ENCODE measurements around the gene CCDC91.
A peak's percentile ranks its signal among the peaks of the same experiment; 100 is the strongest.
"Not testable (repeated sequence)": the region's sequence is repeated elsewhere in the genome, so short reads cannot be mapped to it uniquely, and the experiment has no call there.

Gene CCDC91

GRCh38 chr12:28184375-28184774, 5.9 kb upstream of the CCDC91 start:
- H3K27me3 ChIP-seq (ENCODE audit: control insufficient read depth, insufficient read depth, low read length) = no peaks in the 10 kb centered on the region

DNA sequence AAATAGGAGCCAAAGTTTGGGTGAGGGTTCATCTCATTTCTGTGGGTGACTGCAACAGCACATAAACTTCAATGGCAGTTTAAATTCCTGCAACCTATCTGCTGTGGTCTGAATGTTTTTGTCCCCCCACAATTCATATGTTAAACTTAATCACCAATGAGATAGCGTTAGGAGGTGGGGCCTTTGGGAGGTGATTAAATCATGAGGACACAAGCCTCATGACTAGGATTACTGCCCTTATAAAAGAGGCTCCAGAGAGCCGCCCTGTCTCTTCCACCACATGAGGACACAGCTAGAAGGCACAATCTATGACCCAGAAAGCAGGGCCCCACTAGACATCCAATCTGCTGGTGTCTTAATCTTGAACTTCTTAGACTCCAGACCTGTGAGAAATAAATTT, 3.8 kb upstream of the CCDC91 start:
- Histone ChIP-seq H3K4me3 (ENCODE audit: low read depth, low read length) (no peak overlapping the region), H3K9ac (ENCODE audit: low read length) (no peak overlapping the region), H3K27ac (ENCODE audit: low read depth, low read length) (no peak overlapping the region), H3K4me1 (ENCODE audit: control insufficient read depth, insufficient read depth, low read length) (peaks cover 10% of the 10 kb centered on the region; the same call in 1 of the 2 replicates), H3K9me3 (ENCODE audit: control insufficient read depth, insufficient read depth, low read depth, low read length) (0 out of 2 replicates have a peak, but pooled peaks cover 3% of the 10 kb centered on the region), H3K36me3 (ENCODE audit: control insufficient read depth, insufficient read depth, low read length) (no peaks in the 10 kb centered on the region), H3K27me3 (ENCODE audit: control insufficient read depth, insufficient read depth, low read length) (no peaks in the 10 kb centered on the region)

More at GRCh38 chr12:28184375-28184774, 5.9 kb upstream of the CCDC91 start:
- Histone ChIP-seq H3K4me3 (ENCODE audit: low read depth, low read length) (no peak overlapping the region), H3K9ac (ENCODE audit: low read length) (no peak overlapping the region), H3K27ac (ENCODE audit: low read depth, low read length) (no peak overlapping the region), H3K36me3 (ENCODE audit: control insufficient read depth, insufficient read depth, low read length) (no peaks in the 10 kb centered on the region), H3K9me3 (ENCODE audit: control insufficient read depth, insufficient read depth, low read depth, low read length) (0 out of 2 replicates have a peak, but pooled peaks cover 3% of the 10 kb centered on the region), H3K4me1 (ENCODE audit: control insufficient read depth, insufficient read depth, low read length) (peaks cover 3% of the 10 kb centered on the region; the same call in 1 of the 2 replicates)

DNA sequence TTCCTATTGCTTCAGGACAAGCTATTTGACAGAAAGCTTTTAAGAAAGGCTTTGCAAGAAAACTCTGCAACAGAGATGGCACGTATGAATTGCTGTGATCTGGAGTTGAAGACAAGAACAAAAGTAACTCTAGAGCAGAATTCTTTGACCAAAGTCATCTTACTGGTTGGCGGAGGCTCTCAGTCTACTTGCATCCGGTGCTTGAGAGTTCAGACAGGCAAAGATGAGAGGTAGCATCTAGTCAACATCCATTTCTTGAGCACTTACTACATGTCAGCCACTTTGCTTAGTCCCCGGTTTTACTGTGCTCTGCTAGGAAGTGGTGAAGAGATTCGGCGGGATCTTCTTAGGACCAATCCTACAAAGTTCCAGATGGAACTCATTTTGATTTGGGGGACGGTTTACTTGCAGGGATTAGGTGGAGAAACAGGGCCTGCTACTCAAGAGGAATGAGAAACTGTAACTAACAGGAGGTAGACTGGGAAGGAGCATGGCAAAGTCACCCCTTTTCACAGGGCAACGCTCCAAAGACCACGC, 404 bp upstream of the CCDC91 start:
- Histone ChIP-seq H3K4me1 (ENCODE audit: control insufficient read depth, insufficient read depth, low read length) (peaks cover 15% of the 10 kb centered on the region; the same call in 1 of the 2 replicates), H3K4me3 (ENCODE audit: low read depth, low read length) (peak overlapping the region; percentile 96), H3K27me3 (ENCODE audit: control insufficient read depth, insufficient read depth, low read length) (no peaks in the 10 kb centered on the region), H3K36me3 (ENCODE audit: control insufficient read depth, insufficient read depth, low read length) (no peaks in the 10 kb centered on the region), H3K9ac (ENCODE audit: low read length) (peak overlapping the region; percentile 89), H3K27ac (ENCODE audit: low read depth, low read length) (peak overlapping the region; percentile 93), H3K9me3 (ENCODE audit: control insufficient read depth, insufficient read depth, low read depth, low read length) (peaks cover 7% of the 10 kb centered on the region; the same call in 1 of the 2 replicates)

- 0 out of 2 replicates have a peak overlapping the region, but pooled peaks have one; percentile 93 for H3K27ac ChIP-seq (ENCODE audit: low read depth, low read length)
- H3K9me3 ChIP-seq (ENCODE audit: control insufficient read depth, insufficient read depth, low read depth, low read length) = peaks cover 11% of the 10 kb centered on the region; the same call in 1 of the 2 replicates
Observed at GRCh38 chr12:28191051-28192048, 1.1 kb downstream of the CCDC91 start.

GRCh38 chr12:28192125-28192524, 1.9 kb downstream of the CCDC91 start:
- Histone ChIP-seq H3K36me3 (ENCODE audit: control insufficient read depth, insufficient read depth, low read length) (no peaks in the 10 kb centered on the region), H3K9me3 (ENCODE audit: control insufficient read depth, insufficient read depth, low read depth, low read length) (peaks cover 11% of the 10 kb centered on the region; the same call in 1 of the 2 replicates), H3K27ac (ENCODE audit: low read depth, low read length) (no peak overlapping the region), H3K4me1 (ENCODE audit: control insufficient read depth, insufficient read depth, low read length) (peaks cover 12% of the 10 kb centered on the region; the same call in 1 of the 2 replicates), H3K27me3 (ENCODE audit: control insufficient read depth, insufficient read depth, low read length) (no peaks in the 10 kb centered on the region), H3K9ac (ENCODE audit: low read length) (no peak overlapping the region), H3K4me3 (ENCODE audit: low read depth, low read length) (no peak overlapping the region)

More at GRCh38 chr12:28191051-28192048, 1.1 kb downstream of the CCDC91 start:
- Histone ChIP-seq H3K9ac (ENCODE audit: low read length) (peak overlapping the region; percentile 89), H3K4me1 (ENCODE audit: control insufficient read depth, insufficient read depth, low read length) (peaks cover 13% of the 10 kb centered on the region; the same call in 1 of the 2 replicates), H3K27me3 (ENCODE audit: control insufficient read depth, insufficient read depth, low read length) (no peaks in the 10 kb centered on the region), H3K4me3 (ENCODE audit: low read depth, low read length) (peak overlapping the region; percentile 96), H3K36me3 (ENCODE audit: control insufficient read depth, insufficient read depth, low read length) (no peaks in the 10 kb centered on the region)

GRCh38 chr12:28194621-28195020, 4.4 kb downstream of the CCDC91 start:
- H3K27ac ChIP-seq (ENCODE audit: low read depth, low read length); H3K36me3 ChIP-seq (ENCODE audit: control insufficient read depth, insufficient read depth, low read length); H3K4me3 ChIP-seq (ENCODE audit: low read depth, low read length); H3K27me3 ChIP-seq (ENCODE audit: control insufficient read depth, insufficient read depth, low read length); H3K9ac ChIP-seq (ENCODE audit: low read length): not testable (repeated sequence)
- H3K9me3 ChIP-seq (ENCODE audit: control insufficient read depth, insufficient read depth, low read depth, low read length) = peaks cover 16% of the 10 kb centered on the region
- peaks cover 12% of the 10 kb centered on the region; the same call in 1 of the 2 replicates for H3K4me1 ChIP-seq (ENCODE audit: control insufficient read depth, insufficient read depth, low read length)

GRCh38 chr12:28201136-28201535, 10.9 kb downstream of the CCDC91 start:
- H3K9ac ChIP-seq (ENCODE audit: low read length); H3K4me1 ChIP-seq (ENCODE audit: control insufficient read depth, insufficient read depth, low read length); H3K36me3 ChIP-seq (ENCODE audit: control insufficient read depth, insufficient read depth, low read length); H3K4me3 ChIP-seq (ENCODE audit: low read depth, low read length); H3K27me3 ChIP-seq (ENCODE audit: control insufficient read depth, insufficient read depth, low read length); H3K27ac ChIP-seq (ENCODE audit: low read depth, low read length): not testable (repeated sequence)
- peaks cover 34% of the 10 kb centered on the region for H3K9me3 ChIP-seq (ENCODE audit: control insufficient read depth, insufficient read depth, low read depth, low read length)

DNA sequence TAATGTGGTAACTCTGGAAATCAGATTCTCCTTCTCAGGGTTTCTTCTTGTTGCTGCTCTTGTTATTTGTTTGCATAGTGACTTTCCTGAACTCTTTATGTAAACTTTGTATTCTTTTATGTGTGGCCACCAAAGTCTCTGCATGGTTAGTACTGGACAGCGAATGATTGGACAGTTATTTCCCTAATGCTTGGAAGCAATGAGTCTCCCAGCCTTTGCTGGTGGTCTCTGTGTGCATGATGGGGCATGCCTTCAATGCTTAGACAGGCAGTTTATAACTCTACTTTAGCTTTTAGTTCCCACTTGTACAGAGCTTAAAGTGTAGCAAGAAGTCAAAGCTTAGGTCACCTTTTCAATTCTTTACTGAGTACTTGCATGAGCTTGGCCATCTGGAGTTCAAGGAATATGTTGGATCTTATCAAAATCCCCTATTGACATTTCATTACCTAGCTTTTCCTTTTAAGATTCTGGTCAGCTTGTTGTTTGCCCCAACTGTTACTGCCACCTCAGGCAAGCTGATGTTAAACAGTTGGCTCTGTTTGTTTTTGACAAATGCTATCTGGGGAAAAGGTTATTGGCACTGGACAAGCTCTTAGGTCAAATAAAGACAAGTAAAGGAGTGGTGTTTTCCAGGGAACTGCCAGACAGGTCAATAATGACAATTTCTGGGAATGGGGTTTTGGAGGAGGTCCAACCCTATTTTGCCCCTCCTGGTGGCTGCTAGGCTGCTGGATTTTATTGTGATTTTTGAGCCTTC, 12.3 kb downstream of the CCDC91 start:
- peaks cover 47% of the 10 kb centered on the region for H3K9me3 ChIP-seq (ENCODE audit: control insufficient read depth, insufficient read depth, low read depth, low read length)
- H3K27ac ChIP-seq (ENCODE audit: low read depth, low read length) = no peak overlapping the region
- H3K4me3 ChIP-seq (ENCODE audit: low read depth, low read length) = no peak overlapping the region

DNA sequence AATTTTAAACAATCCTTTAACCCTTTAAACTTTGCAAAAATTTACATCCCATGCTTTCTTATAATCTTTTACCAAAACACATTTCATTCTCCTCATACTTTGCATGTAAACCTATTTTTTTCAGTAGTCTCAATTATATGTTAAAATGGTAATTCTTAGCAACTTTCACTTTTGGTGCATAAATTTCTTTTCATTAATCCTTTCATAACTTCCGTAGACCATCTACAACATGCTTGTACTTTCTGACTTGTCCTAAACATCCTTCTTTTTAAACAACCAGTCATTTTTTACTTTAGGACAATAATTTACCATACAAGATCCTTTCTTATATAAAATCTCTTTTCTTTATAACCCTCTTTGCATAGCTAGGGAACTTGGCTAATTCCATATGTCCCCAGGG, 19.5 kb downstream of the CCDC91 start:
- Histone ChIP-seq H3K27me3 (ENCODE audit: control insufficient read depth, insufficient read depth, low read length) (no peaks in the 10 kb centered on the region), H3K27ac (ENCODE audit: low read depth, low read length) (no peak overlapping the region), H3K4me3 (ENCODE audit: low read depth, low read length) (no peak overlapping the region), H3K36me3 (ENCODE audit: control insufficient read depth, insufficient read depth, low read length) (peaks cover 8% of the 10 kb centered on the region; the same call in 1 of the 2 replicates), H3K9me3 (ENCODE audit: control insufficient read depth, insufficient read depth, low read depth, low read length) (peaks cover 57% of the 10 kb centered on the region), H3K9ac (ENCODE audit: low read length) (no peak overlapping the region), H3K4me1 (ENCODE audit: control insufficient read depth, insufficient read depth, low read length) (no peaks in the 10 kb centered on the region)

More for the DNA sequence above, 12.3 kb downstream of the CCDC91 start:
- no peaks in the 10 kb centered on the region for H3K4me1 ChIP-seq (ENCODE audit: control insufficient read depth, insufficient read depth, low read length)
- H3K36me3 ChIP-seq (ENCODE audit: control insufficient read depth, insufficient read depth, low read length) = no peaks in the 10 kb centered on the region
- H3K9ac ChIP-seq (ENCODE audit: low read length) = no peak overlapping the region
- H3K27me3 ChIP-seq (ENCODE audit: control insufficient read depth, insufficient read depth, low read length) = no peaks in the 10 kb centered on the region

- Histone ChIP-seq H3K9ac (ENCODE audit: low read length) (no peak overlapping the region), H3K4me1 (ENCODE audit: control insufficient read depth, insufficient read depth, low read length) (no peaks in the 10 kb centered on the region), H3K4me3 (ENCODE audit: low read depth, low read length) (no peak overlapping the region), H3K27me3 (ENCODE audit: control insufficient read depth, insufficient read depth, low read length) (no peaks in the 10 kb centered on the region), H3K27ac (ENCODE audit: low read depth, low read length) (no peak overlapping the region), H3K9me3 (ENCODE audit: control insufficient read depth, insufficient read depth, low read depth, low read length) (peaks cover 43% of the 10 kb centered on the region), H3K36me3 (ENCODE audit: control insufficient read depth, insufficient read depth, low read length) (peaks cover 8% of the 10 kb centered on the region; the same call in 1 of the 2 replicates)
Observed at GRCh38 chr12:28212182-28212581, 21.9 kb downstream of the CCDC91 start.
